ENCODE measurements around the gene WNT9A.

The WNT9A gene

DNA sequence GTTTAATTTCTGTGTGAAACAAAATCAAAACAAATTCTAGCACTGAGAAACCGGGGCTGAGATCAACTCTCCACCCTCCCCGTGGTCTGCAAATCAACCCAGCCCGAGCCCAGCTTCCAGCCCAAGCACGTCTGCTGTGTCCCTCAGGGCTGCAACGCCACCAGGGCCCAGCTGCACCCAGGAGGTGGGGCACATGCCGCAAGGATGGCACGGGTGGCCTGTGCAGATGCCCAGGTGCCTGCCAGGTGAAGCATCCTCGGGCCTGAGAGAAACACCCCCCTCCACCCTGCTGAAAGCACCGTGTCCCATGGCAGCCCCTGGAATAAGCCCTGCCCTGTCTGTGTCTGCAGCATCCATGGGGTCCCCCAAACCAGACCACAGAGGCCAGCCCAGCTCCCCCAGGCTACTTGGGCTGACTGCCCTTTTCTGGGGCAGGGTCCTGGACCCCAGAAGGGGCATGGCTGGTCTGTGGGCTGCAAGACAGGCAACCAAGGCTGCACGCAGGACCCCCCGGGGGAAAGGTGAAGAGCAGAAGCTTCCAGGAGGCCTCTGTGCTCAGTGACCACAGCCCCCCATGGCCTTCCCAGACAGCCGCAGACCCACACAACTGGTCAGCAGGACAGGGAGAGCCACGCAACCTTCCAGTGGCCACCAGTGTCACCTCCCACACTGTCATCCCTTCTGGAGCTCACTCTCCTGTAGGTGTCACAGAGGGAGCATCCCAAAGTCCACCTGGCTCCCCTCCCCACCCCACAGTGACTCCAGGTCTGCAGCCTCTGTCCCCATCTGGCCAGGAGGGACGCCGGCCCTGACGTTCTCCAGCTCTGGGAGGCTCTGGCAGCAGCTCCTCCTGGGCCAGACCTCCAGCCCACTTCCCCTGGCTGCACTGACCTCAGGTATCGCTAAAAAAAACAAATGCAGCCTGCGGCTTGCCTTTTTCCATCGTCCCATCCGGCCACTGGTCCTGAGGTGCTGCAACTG is 7.7 kb downstream of the WNT9A start:
- DNase-seq, result no peak

DNA sequence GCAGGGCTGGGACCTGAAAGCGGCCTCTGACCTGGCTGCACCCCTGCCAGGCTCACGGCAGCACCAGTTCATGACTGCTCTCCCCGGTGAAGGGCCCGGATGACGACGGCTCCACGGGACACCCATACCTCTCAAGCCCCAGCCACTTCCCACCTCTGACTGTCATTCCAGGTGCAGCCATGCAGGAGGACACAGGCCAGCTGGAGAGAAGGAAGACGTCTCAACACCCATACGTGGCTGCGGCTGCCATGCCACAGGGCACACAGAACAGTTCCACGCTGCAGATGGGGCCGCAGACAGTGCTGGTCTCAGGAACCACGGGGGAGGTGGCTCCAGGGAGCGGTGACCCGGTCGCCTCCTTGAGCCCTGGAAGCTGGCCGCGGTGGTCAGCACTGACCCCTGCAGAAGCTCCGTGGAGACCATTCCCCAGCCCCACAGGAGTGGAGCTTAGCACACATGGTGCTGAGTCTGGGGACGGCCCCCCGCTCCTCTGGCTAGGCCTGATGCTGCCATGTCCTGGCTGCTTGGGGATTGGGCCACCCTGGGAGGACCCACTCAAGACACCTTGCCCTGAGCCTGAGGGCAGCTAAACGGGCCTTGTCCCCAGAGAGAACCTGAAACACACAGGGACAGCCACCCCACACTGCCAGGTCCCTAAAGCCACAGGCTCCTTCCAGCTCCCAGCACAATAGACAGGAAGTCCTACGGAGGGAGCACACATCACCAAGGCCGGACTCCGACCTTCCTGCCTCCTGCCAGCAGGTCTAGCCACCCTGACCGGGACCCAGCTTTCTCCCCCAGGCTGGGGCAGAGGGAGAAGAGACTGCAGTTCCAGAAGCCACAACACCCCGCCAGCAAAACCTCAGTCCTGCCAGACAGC is 8.6 kb downstream of the WNT9A start:
- DNase-seq, result no peak

DNA sequence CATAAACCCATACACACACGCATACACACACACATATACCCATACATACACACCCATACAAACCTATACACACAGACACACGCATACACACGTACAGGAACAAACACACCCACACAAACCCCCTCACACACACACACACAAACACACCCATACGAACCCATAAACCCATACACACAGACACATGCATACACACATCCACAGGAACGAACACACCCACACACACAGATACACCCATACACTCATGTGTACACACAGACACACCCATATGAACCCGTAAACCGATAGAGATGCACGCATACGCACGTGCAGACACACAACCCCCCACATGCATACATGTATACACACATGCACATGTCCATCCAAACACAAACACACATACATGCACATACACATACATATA is 9.5 kb downstream of the WNT9A start:
- no peak for DNase-seq

DNA sequence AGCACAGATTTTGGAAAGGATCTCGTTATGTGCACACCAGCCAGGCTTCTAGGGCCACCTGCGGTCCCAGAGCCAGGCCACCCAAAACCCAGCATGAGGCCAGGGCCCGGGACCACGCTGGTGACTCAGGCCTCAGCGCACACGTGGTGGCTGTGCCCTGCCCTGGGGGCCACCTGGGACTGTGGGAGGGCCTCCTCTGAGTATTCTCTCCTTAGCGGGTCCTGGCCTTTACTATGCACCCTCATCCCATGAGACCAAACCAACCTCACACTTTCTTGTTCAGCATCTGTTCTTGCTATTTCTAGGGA is 9.9 kb downstream of the WNT9A start:
- no peak for DNase-seq

GRCh38 chr1:227937031-227937837 is 10.5 kb downstream of the WNT9A start:
- no peak for DNase-seq

DNA sequence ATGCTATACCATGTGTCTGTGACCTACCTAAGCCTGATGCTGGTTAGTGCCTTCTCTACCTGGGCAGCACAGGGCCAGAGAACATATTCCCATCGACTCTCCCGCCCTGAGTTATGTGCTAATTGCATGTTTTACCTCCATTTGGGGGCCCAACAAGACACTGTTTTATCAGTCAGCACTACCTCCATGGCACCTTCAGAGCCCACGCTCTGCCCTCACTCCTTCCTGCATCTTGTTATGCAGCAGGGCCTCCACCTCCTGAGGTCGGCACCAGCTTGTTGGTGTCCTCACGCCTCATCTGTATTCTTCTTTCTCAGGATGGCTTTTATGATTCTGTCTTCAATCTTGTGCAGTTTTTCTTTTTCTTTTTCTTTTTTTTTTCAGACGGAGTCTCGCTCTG is 11.9 kb downstream of the WNT9A start:
- no peak for DNase-seq

GRCh38 chr1:227934476-227935313 is 13.0 kb downstream of the WNT9A start:
- no peak for DNase-seq

- no peak for DNase-seq
These were observed 17.8 kb downstream of the WNT9A start for GRCh38 chr1:227929751-227930472.

GRCh38 chr1:227928811-227929375 is 18.8 kb downstream of the WNT9A start:
- no peak for DNase-seq

DNA sequence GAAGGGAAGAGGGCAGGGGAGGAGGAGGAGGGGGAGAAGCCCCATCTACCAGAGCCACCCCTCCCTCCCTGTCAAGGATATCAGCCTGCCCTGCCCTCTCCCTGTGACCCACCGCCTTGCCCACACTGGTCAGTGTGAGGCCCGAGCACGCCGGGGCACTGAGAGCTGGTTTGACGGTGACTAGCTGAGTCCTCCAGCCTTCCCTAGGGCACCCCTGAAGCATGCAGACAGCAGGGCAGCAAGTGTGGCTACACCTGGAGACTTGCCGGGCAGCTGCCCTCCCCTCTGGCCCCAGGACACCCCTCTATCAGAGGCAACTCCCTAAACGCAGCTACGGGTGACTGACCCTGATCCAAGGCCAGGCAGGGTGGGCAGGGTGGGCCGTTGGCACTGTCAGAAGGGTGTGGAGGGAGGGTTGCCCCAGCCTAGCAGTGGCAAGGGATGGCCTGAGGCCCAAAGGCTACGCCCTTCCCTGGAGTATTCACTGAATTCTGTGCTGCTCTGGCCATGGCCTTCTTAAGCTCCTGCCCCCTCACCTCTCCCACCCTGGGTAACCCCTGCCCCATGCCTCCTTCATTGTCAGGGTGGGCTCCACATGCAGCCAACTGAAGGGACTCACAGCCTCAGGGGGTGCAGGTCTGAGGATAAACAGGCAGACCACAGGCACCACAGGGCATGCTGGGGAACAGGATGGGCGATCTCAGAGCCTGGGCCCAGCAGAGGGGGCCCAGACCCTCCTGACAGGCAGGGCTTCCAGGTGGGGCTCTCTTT is 19.6 kb downstream of the WNT9A start:
- no peak for DNase-seq

GRCh38 chr1:227926896-227927885 is 20.5 kb downstream of the WNT9A start:
- no peak for DNase-seq

DNA sequence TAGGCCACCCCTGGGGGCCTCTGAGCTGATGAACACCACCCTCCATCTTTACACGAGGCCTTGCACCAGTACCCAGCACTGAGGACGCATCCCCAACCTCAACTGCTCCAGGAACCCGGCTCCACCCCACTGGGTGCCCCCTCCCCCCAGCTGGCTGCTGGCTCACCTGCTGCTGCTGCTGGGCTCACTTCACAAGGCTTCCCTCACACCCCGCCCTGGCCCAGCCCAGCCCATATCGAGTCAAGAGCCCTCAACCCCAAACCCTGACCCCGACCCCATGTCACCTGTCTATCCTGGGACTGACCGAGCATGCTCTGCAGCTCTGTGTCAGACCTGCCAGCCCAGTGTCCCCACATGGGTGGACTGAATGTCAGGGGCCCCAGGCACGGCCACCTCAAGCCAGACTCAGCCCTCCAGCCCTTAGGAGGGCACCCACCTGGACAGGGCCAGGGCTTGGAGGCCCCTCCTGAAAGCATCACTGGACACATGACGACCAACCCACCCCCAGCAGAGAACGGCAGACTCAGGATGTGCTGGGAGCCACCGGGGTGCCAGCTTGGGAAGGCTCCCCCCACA is 21.4 kb downstream of the WNT9A start:
- DNase-seq, result no peak

GRCh38 chr1:227925582-227926198 is 22.0 kb downstream of the WNT9A start:
- DNase-seq, result no peak

DNA sequence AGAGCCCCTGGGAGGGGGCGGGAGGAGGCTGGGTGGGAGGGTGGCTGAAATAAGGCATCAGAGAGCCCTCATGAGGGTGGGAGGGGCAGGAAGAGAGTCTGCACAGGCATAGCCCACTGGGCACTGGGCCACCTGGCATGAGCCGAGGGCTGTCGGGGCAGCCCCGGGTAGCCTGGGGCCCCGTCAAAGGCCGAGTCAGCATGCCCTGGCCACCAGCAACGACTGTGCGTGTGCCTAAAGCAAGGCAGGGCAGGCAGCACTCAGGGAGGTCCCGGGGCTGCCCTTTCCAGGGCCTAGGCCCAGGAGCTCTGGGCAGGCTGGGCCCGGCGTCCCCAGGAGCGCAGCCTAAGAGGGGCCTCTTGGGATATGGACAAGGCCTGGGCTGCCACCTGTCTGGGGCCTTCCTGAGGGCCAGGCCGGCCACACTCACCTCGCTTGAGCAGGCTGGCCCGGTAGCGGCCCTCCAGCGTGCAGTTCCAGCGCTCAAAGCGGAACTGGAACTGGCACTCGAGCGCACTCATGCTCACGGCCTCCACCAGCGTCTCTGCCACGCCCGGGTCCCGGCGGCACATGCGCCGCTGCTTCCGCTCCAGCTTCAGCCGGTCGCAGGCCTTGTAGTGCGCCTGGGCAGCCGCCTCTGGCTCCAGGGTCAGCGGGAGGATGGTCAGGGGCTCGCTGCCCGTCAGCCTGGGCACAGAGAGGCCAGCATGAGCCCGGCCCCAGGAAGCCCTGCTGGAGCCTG is 22.7 kb downstream of the WNT9A start:
- DNase-seq, result peak; percentile 13

DNA sequence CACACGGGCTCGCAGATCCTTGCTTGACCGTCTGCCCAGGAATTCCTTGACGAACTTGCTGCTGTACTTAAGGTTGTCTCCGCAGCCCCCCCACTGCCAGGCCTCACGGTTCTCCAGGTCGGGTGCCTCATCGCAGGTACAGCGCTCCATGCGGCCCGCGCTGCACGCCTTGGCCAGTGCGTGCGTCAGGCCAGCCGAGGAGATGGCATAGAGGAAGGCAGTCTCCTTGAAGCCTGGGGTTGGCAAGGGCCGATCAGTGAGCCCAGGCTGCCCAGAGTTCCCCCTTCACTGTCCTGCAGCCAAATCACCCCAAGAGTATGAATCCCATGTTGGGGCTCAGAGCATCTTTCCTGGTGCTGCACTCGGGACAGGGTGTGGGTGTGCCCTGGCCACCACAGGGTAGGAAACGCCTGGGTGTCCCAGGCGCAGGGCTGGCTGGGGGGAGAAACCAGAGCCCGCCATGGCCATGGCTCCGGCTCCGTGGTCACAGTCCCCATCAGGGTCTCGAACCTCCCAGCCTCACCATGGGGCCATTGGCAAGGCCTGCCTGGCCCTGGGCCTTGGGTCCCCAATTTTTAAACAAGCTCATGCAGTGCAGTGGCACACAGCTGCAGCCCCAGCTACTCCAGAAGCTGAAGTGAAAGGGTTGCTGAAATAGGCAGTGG is 23.4 kb downstream of the WNT9A start:
- no peak for DNase-seq

- DNase-seq, result no peak
These were observed 24.2 kb downstream of the WNT9A start for GRCh38 chr1:227923353-227924167.
